ENCODE measurements around the gene TMEM44. TPM values are rescaled to one million over a fixed set of nuclear protein-coding genes. Genes with fewer than 3 reads are reported as not detected.

TMEM44 gene
- total and polyA plus RNA-seq, 9 of the 15 experiments (the other 6 are each of a cell fraction or from before 2014, with no cell fraction given), result 0.53 to 18.1 (median 11.3) TPM

GRCh38 chr3:194572143-194572789 lies 61.0 kb downstream of the TMEM44 start (continued):
- TF ChIP-seq RBM22 (IDR thresholded peaks at IDR 0.05; ENCODE audit: low read depth, low read length, poor library complexity, severe bottlenecking) (no peak), TCF7 (IDR thresholded peaks at IDR 0.05; ENCODE audit: borderline replicate concordance) (peak; percentile 96), ARID3A (IDR thresholded peaks at IDR 0.05; ENCODE audit: borderline replicate concordance, low read depth, low read length) (0 out of 2 replicates have a peak, but pooled peaks have one; percentile 43), TFE3 (CRISPR knock-in tag; IDR thresholded peaks at IDR 0.05) (peak; percentile 35), ZNF175 (CRISPR knock-in tag; IDR thresholded peaks at IDR 0.05; ENCODE audit: low read depth) (0 out of 2 replicates have a peak, but pooled peaks have one; percentile 31), RBM17 (IDR thresholded peaks at IDR 0.05; ENCODE audit: borderline replicate concordance, low read depth, low read length) (no peak), MGA (IDR thresholded peaks at IDR 0.05) (peak; percentile 90), GTF2F1 (IDR thresholded peaks at IDR 0.05; ENCODE audit: low read depth, low read length) (no peak), TARDBP (IDR thresholded peaks at IDR 0.05) (peak; percentile 78; the same call in 1 of the 2 replicates), MTF1 (CRISPR knock-in tag; IDR thresholded peaks at IDR 0.05; ENCODE audit: borderline replicate concordance) (no peak)
